A549 (cell line): ENCODE data around the gene B4GALT6. TPM values are rescaled to one million over a fixed set of nuclear protein-coding genes. Genes with fewer than 3 reads are reported as not detected.

Experiments used
- ATAC-seq, 2 experiments: fragments of 200-7000 bp in 1 of 2; fragments of >200 bp in 1 of 2; cut with Nextera tagmentation in 1 of 2; cut with Tn5 transposase in 1 of 2; 3 replicates each; pipeline versions ENCODE4 v1.8.0 to v1.9.1; 2018 to 2020; ENCODE audit warnings: mild to moderate bottlenecking in 1 of 2, moderate library complexity in 1 of 2
- CTCF ChIA-PET: fragments of 300-600 bp; sonication (Branson Sonifier 250); formaldehyde crosslinking; extraction: SDS; loops from one replicate; lab custom pipeline; 2021; ENCODE audit warnings: antibody characterized with exemption, inconsistent platforms; lab: Yijun Ruan, JAX
- POLR2A ChIA-PET: fragments of 350-600 bp; formaldehyde crosslinking; extraction: SDS; loops from one replicate; lab custom pipeline; 2021; ENCODE audit warnings: antibody characterized with exemption, inconsistent platforms; lab: Yijun Ruan, JAX
- DNase-seq, 2 experiments: peaks; one replicate each; pipeline versions ENCODE4 v3.0.0 to v3.0.0-alpha.2; 2011 to 2016; ENCODE audit warnings: low read depth in 1 of 2, low spot score in 1 of 2
- FAIRE-seq: peaks from 2 replicates; lab custom pipeline; 2011; peaks lifted over from hg19 to GRCh38; lab: Jason Lieb, UNC
- H3K27ac ChIP-seq, 2 experiments: fragments of >200 bp; sonication (Bioruptor Twin); formaldehyde crosslinking; 3 replicates each; pipeline ENCODE4 v1.5.1; 2016 to 2017
- H3K4me1 ChIP-seq: fragments of >200 bp; sonication (Bioruptor Twin); formaldehyde crosslinking; 3 replicates; pipeline ENCODE4 v1.6.1; 2016
- H3K4me2 ChIP-seq: fragments of >200 bp; sonication (Bioruptor Twin); formaldehyde crosslinking; 3 replicates; pipeline ENCODE4 v1.6.1; 2016
- H3K4me3 ChIP-seq: fragments of >200 bp; sonication (Bioruptor Twin); formaldehyde crosslinking; 3 replicates; pipeline ENCODE4 v1.5.1; 2016
- H3K9me3 ChIP-seq: fragments of >200 bp; sonication (Bioruptor Twin); formaldehyde crosslinking; 3 replicates; pipeline ENCODE4 v1.6.1; 2016
- CTCF ChIP-seq: fragments of >200 bp; sonication (Bioruptor Twin); formaldehyde crosslinking; IDR thresholded peaks from 3 replicates; pipeline ENCODE4 v1.5.1; 2016
- EHMT2 ChIP-seq: fragments of 200-600 bp; sonication (generic); IDR thresholded peaks from 2 replicates; pipeline ENCODE4 v1.6.1; 2016; ENCODE audit warnings: antibody characterized with exemption, low read depth, mild to moderate bottlenecking, moderate library complexity
- ESRRA ChIP-seq: fragments of 150-350 bp; IDR thresholded peaks from 2 replicates; pipeline ENCODE4 v1.6.1; 2014; ENCODE audit warnings: mild to moderate bottlenecking, low read length, borderline replicate concordance
- FOSL2 ChIP-seq, 2 experiments: fragments of 450-650 bp in 1 of 2; fragments of >200 bp in 1 of 2; sonication (Bioruptor Twin) in 1 of 2; formaldehyde crosslinking; IDR thresholded peaks; 2 replicates each; pipeline versions ENCODE4 v1.5.0 to v1.6.1; 2016 to 2020; ENCODE audit warnings: mild to moderate bottlenecking in 1 of 2, moderate library complexity in 1 of 2
- HES2 ChIP-seq: fragments of >200 bp; sonication (Bioruptor Twin); formaldehyde crosslinking; IDR thresholded peaks from 2 replicates; pipeline ENCODE4 v1.6.1; 2016
- KDM1A ChIP-seq: fragments of 200-600 bp; sonication (generic); IDR thresholded peaks from 2 replicates; pipeline ENCODE4 v1.6.1; 2016; ENCODE audit warnings: low read depth, mild to moderate bottlenecking
- KDM5A ChIP-seq: fragments of 200-600 bp; sonication (generic); IDR thresholded peaks from 2 replicates; pipeline ENCODE4 v1.6.1; 2016; ENCODE audit warnings: antibody characterized with exemption, mild to moderate bottlenecking
- MAFK ChIP-seq: fragments of 450-650 bp; IDR thresholded peaks from 2 replicates; pipeline ENCODE4 v1.6.1; 2014; ENCODE audit not compliant: partially characterized antibody
- MAZ ChIP-seq: fragments of 150-350 bp; IDR thresholded peaks from 2 replicates; pipeline ENCODE4 v1.6.1; 2014; ENCODE audit warnings: antibody characterized with exemption, low read depth, low read length, borderline replicate concordance
- NPAS2 ChIP-seq: fragments of 250-450 bp; sonication (Bioruptor Pico); IDR thresholded peaks from 2 replicates; pipeline ENCODE4 v1.8.0; 2022; ENCODE audit warnings: mild to moderate bottlenecking, moderate library complexity, borderline replicate concordance
- NR3C1 ChIP-seq: fragments of >200 bp; sonication (Bioruptor Twin); formaldehyde crosslinking; IDR thresholded peaks from 3 replicates; pipeline ENCODE4 v1.6.1; 2017
- RFX5 ChIP-seq: fragments of 450-650 bp; IDR thresholded peaks from 2 replicates; pipeline ENCODE4 v1.7.1; 2014; ENCODE audit warnings: antibody characterized with exemption, mild to moderate bottlenecking, moderate library complexity
- RNF2 ChIP-seq: fragments of 200-600 bp; sonication (generic); IDR thresholded peaks from 2 replicates; pipeline ENCODE4 v1.6.1; 2016; ENCODE audit warnings: low read depth, mild to moderate bottlenecking, antibody characterized with exemption, moderate library complexity, borderline replicate concordance
- SMC3 ChIP-seq: fragments of >200 bp; sonication (Bioruptor Twin); formaldehyde crosslinking; IDR thresholded peaks from 3 replicates; pipeline ENCODE4 v1.6.1; 2018; ENCODE audit warnings: inconsistent platforms
- USF2 ChIP-seq: fragments of 450-650 bp; IDR thresholded peaks from 2 replicates; pipeline ENCODE4 v1.6.1; 2014; ENCODE audit warnings: antibody characterized with exemption
- ZC3H11A ChIP-seq: fragments of 450-650 bp; IDR thresholded peaks from 2 replicates; pipeline ENCODE4 v1.6.1; 2014; ENCODE audit warnings: antibody characterized with exemption, mild to moderate bottlenecking
- ZFP36 ChIP-seq: fragments of 450-650 bp; IDR thresholded peaks from 2 replicates; pipeline ENCODE4 v1.6.1; 2014; ENCODE audit warnings: borderline replicate concordance; ENCODE audit not compliant: partially characterized antibody
- WGBS: methylation state at CpG from one replicate; pipeline ENCODE4 v1.1.6; 2017; ENCODE audit errors: missing lambda C conversion rate; 5-methylcytosine and 5-hydroxymethylcytosine counted together
- polyA plus RNA-seq, 4 experiments: library from polyadenylated mRNA; depleted of rRNA in 3 of 4; stranded (reverse); fragments of >200 nt; fragmentation: RNase III in 1 of 4; extraction: RNeasy Plus Mini Kit Qiagen cat#74134 plus additional on column Dnase treatment in 1 of 4; gene quantifications; 2 replicates in 3 of 4; 3 replicates in 1 of 4; pipeline ENCODE4 v1.2.3, GENCODE V29; 2011 to 2017
- TF ChIP-seq, protein P1 (sequence below): fragments of 200-600 bp; sonication (generic); IDR thresholded peaks from 2 replicates; pipeline ENCODE4 v1.6.1; 2016; ENCODE audit warnings: antibody characterized with exemption, mild to moderate bottlenecking, moderate library complexity
- TF ChIP-seq, protein P2 (sequence below): fragments of >200 bp; sonication (Bioruptor Twin); formaldehyde crosslinking; IDR thresholded peaks from 3 replicates; pipeline ENCODE4 v1.6.1; 2016

The B4GALT6 gene
- polyA plus RNA-seq, 2 of the 4 experiments (the other 2 are of a cell fraction): 7.1 to 12.8 TPM

DNA sequence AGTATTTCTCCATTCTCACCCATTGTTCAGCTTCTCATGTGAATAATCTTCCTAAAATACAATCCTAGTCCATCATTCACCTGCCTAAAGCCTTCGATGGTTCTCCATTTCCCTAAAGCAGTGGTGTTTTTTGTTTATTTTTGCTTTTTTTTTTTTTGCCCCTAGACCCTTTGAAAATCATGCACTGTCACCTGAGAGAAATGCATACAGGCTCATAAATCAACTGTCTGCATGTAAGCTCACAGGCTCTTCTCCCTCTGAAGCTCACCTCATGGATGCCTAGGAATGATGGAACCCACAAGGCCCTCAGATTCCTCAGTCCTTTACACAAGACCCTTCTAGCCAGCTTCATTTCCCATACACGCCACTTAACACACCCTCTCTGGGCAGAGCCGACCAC, 31.5 kb downstream of the B4GALT6 start (continued):
- TF ChIP-seq, protein P1, sequence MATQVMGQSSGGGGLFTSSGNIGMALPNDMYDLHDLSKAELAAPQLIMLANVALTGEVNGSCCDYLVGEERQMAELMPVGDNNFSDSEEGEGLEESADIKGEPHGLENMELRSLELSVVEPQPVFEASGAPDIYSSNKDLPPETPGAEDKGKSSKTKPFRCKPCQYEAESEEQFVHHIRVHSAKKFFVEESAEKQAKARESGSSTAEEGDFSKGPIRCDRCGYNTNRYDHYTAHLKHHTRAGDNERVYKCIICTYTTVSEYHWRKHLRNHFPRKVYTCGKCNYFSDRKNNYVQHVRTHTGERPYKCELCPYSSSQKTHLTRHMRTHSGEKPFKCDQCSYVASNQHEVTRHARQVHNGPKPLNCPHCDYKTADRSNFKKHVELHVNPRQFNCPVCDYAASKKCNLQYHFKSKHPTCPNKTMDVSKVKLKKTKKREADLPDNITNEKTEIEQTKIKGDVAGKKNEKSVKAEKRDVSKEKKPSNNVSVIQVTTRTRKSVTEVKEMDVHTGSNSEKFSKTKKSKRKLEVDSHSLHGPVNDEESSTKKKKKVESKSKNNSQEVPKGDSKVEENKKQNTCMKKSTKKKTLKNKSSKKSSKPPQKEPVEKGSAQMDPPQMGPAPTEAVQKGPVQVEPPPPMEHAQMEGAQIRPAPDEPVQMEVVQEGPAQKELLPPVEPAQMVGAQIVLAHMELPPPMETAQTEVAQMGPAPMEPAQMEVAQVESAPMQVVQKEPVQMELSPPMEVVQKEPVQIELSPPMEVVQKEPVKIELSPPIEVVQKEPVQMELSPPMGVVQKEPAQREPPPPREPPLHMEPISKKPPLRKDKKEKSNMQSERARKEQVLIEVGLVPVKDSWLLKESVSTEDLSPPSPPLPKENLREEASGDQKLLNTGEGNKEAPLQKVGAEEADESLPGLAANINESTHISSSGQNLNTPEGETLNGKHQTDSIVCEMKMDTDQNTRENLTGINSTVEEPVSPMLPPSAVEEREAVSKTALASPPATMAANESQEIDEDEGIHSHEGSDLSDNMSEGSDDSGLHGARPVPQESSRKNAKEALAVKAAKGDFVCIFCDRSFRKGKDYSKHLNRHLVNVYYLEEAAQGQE: no peak
- no peak for TF ChIP-seq USF2

- H3K4me3 ChIP-seq: no peak overlapping the region
- H3K4me1 ChIP-seq: peaks cover 17% of the 10 kb centered on the region; the same call in 2 of the 3 replicates
- CTCF ChIA-PET: no interaction called here
- WGBS: 89% methylated on average over 9 of the region's 9 CpGs
- FAIRE-seq (no peak), ATAC-seq (no peak), DNase-seq (no peak)
- TF ChIP-seq KDM1A (no peak), EHMT2 (no peak), HES2 (no peak), RFX5 (no peak), ZFP36 (no peak), ESRRA (no peak), MAZ (no peak), SMC3 (no peak), FOSL2 (IDR thresholded peaks at IDR 0.05) (no peak), FOSL2 (CRISPR knock-in tag; IDR thresholded peaks at IDR 0.05) (no peak), CTCF (no peak), ZC3H11A (no peak), NPAS2 (CRISPR knock-in tag) (no peak), KDM5A (no peak), RNF2 (no peak), NR3C1 (no peak), MAFK (no peak)
- TF ChIP-seq, protein P2, sequence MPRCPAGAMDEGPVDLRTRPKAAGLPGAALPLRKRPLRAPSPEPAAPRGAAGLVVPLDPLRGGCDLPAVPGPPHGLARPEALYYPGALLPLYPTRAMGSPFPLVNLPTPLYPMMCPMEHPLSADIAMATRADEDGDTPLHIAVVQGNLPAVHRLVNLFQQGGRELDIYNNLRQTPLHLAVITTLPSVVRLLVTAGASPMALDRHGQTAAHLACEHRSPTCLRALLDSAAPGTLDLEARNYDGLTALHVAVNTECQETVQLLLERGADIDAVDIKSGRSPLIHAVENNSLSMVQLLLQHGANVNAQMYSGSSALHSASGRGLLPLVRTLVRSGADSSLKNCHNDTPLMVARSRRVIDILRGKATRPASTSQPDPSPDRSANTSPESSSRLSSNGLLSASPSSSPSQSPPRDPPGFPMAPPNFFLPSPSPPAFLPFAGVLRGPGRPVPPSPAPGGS: no peak
- H3K9me3 ChIP-seq: no peaks in the 10 kb centered on the region
- H3K27ac ChIP-seq: no peak overlapping the region
- H3K4me2 ChIP-seq: no peak overlapping the region
- POLR2A ChIA-PET: no interaction called here
These were observed 32.0 kb downstream of the B4GALT6 start for GRCh38 chr18:31652357-31652756.
